Fibroblast of mammary gland (primary cell): Measurements from ENCODE around the gene ABHD11.

Experiments used
- DNase-seq: peaks from one replicate; pipeline ENCODE4 v3.0.0-alpha.2; 2010; ENCODE audit warnings: low read depth
- H3K4me3 ChIP-seq: 2 replicates; pipeline ENCODE4 v1.5.1; 2011; ENCODE audit warnings: low read depth, mild to moderate bottlenecking, low read length, moderate library complexity; ENCODE audit not compliant: control insufficient read depth
- TF ChIP-seq, protein P1 (sequence below): conservative IDR thresholded peaks from 2 replicates; pipeline ENCODE4 v1.5.1; 2011; ENCODE audit warnings: low read depth, low read length, inconsistent platforms; ENCODE audit not compliant: control insufficient read depth, insufficient read depth

The ABHD11 gene

DNA sequence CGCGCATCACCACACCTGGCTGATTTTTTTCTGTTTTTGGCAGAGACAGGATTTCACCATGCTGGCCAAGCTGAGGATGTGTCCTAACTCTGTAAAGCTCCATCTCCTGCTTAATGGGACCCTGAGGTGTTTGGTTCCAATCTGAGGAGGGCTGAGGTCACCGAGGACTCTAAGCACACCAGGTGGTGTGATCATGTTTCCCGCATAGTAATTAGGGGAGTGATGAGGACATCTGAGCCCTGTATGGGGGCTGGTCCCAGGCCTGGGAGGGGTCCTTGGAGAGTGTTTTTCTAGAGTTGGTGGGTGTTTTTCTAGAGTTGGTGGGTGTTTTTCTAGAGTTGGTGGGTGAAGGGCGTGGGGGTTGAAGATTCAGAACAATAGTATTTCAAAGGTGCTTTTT lies 3.0 kb upstream of the ABHD11 start:
- TF ChIP-seq, protein P1, sequence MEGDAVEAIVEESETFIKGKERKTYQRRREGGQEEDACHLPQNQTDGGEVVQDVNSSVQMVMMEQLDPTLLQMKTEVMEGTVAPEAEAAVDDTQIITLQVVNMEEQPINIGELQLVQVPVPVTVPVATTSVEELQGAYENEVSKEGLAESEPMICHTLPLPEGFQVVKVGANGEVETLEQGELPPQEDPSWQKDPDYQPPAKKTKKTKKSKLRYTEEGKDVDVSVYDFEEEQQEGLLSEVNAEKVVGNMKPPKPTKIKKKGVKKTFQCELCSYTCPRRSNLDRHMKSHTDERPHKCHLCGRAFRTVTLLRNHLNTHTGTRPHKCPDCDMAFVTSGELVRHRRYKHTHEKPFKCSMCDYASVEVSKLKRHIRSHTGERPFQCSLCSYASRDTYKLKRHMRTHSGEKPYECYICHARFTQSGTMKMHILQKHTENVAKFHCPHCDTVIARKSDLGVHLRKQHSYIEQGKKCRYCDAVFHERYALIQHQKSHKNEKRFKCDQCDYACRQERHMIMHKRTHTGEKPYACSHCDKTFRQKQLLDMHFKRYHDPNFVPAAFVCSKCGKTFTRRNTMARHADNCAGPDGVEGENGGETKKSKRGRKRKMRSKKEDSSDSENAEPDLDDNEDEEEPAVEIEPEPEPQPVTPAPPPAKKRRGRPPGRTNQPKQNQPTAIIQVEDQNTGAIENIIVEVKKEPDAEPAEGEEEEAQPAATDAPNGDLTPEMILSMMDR, result no peak
- DNase-seq, result no peak
- H3K4me3 ChIP-seq, result no peak overlapping the region

DNA sequence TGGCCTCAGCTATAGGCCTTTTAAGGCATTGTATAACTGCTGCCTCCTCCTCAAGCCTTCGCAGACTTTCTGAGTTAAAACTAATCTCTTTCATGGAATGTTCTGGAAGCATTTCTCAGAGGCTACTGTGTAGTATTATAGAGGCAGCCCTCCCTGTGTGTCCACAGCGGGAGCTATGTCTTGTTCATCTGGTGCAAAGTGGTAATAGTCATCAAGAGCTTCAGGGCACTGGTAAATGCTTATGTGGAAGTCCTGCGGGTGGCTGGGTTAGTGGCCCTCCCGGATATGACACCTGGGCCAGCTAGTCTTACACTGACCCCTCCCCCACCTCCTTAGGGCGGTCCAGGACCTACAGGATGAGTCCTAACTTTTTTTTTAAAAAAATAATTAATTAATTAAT lies 2.2 kb upstream of the ABHD11 start:
- no peak overlapping the region for H3K4me3 ChIP-seq
- DNase-seq, result no peak
- TF ChIP-seq, protein P1, result no peak

DNA sequence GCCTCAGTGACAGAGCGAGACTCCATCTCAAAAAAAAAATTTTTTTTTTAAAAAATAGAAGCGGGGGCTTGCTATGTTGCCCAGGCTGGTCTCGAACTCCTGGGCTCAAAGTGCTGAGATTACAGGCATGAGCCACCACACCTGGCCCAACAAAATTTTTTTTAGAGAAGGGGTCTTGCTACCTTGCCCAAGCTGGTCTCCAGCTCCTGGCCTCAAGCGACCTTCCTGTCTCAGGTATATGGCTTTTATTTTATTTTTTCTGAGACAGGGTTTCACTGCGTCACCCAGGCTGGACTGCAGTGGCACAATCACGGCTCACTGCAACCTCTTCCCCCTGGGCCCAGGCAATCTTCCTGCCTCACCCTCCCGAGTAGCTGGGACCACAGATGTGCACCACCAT lies 1.6 kb upstream of the ABHD11 start:
- TF ChIP-seq, protein P1, result no peak
- H3K4me3 ChIP-seq, result no peak overlapping the region
- DNase-seq, result no peak

DNA sequence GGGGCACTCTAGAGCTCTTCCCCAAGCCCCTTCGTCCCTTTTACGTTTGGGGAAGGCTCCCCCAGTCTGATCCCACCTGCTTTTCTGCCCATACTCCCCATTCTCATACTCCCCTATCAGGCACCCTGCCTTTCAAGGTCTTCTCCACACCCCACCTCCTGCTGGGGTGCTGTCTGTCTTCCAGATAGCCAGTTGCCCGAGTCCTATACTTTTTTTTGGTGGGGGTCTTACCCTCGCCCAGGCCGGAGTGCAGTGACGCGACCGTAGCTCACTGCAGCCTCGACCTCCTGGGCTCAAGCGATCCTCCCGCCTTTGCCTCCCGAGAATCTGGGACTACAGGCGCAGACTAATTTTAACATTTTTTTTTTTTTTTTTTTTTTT lies 775 bp upstream of the ABHD11 start:
- H3K4me3 ChIP-seq, result peak overlapping the region; percentile 77
- TF ChIP-seq, protein P1, result no peak
- DNase-seq, result no peak

DNA sequence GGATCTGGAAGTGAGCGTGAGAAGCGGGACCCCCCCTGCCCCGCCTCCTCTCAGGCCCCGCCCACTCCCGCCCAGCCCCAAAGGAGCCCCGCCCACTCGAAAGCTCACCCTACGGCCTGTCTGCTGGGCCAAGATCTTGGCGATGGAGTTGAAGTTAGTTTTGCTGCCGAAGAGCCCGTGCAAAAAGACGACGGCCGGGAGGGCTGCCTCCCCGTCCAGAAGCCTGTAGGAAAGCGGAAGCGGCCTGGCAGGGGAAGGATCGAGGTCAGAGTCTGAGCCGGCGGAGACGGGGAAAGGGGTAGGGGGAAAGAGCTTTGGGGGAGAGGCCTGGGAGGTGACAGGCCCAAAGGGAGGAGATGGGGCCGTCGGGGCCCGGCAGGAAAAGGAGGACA lies 386 bp downstream of the ABHD11 start:
- H3K4me3 ChIP-seq, result peak overlapping the region; percentile 77
- TF ChIP-seq, protein P1, result no peak
- DNase-seq, result peak; percentile 35

DNA sequence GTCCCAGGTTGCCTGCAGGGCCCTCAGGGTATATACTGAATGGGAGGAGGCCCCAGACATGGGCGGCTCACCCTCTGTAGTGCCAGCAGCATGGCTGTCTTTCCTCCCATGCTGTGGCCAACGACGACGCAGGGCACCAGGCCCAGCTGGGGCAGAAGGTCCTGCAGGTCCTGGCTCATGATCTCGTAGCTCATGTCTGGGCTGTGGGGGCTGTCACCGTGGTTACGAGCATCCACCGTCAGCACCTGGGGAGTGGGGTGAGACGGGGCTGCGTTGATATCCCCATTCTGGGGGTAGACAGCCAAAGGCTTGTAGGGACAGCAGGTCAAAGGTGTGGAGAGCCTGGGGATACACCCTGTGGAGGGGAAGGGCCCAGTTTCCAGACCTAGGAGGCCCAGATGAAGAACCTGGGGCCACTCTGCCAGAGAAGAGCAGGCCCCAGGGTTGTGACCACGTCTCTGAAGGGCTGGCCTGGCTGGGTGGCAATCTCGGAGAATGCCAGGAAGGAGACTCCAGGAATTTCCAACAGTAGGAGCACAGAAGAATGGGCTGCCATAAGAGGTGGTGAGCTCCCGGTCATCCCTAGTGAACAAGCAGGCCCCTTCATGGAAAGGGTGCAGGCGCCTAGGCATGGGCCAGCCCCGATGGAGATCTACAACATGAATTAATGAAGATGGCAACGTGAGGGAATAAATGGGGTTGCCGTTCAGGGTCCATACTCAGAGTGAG lies 947 bp downstream of the ABHD11 start:
- no peak for DNase-seq
- peak overlapping the region; percentile 77 for H3K4me3 ChIP-seq
- TF ChIP-seq, protein P1, result no peak

DNA sequence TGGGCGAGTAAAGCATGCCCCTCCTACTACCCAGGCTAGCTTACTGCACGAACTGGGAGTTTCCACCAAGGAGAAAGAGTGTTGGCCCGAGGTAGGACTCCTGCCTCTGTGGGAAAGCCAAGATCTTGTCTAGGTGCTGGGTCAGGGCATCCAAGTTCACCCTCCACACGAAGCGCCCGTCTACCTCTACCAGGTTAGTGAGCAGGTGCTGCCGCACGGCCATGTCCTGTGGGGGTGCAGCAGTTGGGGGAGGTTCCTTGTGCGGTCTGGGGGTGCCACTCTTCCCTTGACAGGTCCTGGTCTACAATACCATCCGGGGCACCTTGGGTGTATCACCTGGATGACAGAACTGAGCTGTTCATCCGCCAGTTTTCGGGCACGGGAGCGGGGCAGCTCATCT lies 1.7 kb downstream of the ABHD11 start:
- TF ChIP-seq, protein P1, result no peak
- H3K4me3 ChIP-seq, result no peak overlapping the region
- no peak for DNase-seq
